ENCODE data around the gene KRTAP10-11.
"Not testable (repeated sequence)": the region's sequence is repeated elsewhere in the genome, so short reads cannot be mapped to it uniquely, and the experiment has no call there.

The KRTAP10-11 gene

GRCh38 chr21:44646366-44647221 is at the start of gene KRTAP10-11:
TSS of gene KRTAP10-11 (plus strand) at chr21:44646414. CDS start at chr21:44646459, 45 bp downstream.
- not testable (repeated sequence) for DNase-seq

GRCh38 chr21:44598061-44598460 is 48.2 kb upstream of the KRTAP10-11 start:
- DNase-seq = no peak

- DNase-seq = no peak
Measured at GRCh38 chr21:44599264-44600029, 46.8 kb upstream of the KRTAP10-11 start.

DNA sequence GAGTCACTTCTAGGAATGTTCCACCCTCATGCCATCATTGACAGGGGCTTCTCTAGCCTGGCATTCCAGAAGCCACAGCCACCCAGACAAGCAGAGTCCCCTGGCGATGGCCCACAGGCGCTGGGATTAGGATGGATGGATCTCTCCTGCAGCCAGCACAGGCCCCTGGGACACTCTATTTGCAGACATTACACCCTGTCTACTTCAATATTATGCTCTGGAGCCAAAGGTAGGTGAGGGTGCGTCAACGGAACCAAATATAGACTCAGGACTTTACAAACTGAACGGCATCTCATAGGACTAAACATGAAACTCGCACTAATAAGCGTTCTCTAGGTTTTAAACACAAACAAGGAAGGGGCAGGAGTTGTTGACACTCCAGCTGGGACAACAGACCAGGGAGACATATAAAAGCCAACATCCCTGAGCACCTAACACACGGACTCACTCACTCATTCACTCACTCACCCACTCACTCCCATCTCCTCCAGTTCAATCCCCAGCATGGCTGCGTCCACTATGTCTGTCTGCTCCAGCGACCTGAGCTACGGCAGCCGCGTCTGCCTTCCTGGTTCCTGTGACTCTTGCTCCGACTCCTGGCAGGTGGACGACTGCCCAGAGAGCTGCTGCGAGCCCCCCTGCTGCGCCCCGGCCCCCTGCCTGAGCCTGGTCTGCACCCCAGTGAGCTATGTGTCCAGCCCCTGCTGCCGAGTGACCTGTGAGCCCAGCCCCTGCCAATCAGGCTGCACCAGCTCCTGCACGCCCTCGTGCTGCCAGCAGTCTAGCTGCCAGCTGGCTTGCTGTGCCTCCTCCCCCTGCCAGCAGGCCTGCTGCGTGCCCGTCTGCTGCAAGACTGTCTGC is 45.9 kb upstream of the KRTAP10-11 start, which contains the start of gene KRTAP10-7:
Gene KRTAP10-7 (plus strand): TSS at position 480 of the 861 bp plus-strand sequence. CDS start 25 bp downstream, at position 505.
- DNase-seq = not testable (repeated sequence)

GRCh38 chr21:44601091-44601490 is 45.1 kb upstream of the KRTAP10-11 start:
- DNase-seq = not testable (repeated sequence)

DNA sequence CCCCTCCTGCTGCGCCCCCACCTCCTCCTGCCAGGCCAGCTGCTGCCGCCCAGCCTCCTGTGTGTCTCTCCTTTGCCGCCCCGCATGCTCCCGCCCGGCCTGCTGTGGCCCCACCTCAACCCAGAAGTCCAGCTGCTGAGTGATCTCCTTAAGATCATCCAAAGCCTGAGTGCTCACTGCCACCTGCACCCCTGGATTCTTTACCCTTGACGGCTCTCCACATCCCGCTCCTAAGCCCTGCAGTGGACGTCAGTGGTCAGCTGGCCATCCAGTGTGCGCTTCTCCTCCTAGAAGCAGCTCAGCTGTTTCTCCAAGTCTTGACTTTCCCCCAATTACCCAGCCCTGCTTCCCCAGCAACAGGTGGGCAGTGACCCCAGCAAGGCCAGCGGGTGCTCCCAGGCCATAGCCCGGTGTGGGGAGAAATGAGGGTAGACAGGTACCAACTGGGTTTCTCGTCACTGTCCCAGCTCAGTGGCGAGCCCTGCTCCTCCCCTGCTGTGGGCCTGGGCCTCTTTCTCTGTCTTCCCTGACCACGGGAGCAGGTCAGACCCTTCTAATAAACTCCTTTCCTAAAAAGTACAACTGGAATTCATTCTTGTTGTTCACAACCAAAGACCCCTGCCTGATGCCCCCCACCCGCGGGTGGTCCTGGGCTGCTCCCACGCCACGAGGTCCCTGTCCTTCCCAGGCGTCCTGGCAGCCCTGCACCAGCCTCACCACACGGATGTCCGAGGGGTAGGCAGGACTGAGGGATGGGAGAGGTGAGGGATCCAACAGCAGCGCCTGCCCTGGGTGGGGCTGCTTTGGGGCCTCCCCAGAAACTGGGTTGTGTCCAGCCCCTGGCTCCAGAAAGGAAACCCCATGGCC is 44.4 kb upstream of the KRTAP10-11 start:
- DNase-seq = no peak

- DNase-seq = no peak
Measured at GRCh38 chr21:44602463-44602850, 43.8 kb upstream of the KRTAP10-11 start.

- no peak for DNase-seq
Measured at GRCh38 chr21:44603109-44603875, 42.9 kb upstream of the KRTAP10-11 start.

- no peak for DNase-seq
Measured at GRCh38 chr21:44603911-44604310, 42.3 kb upstream of the KRTAP10-11 start.

DNA sequence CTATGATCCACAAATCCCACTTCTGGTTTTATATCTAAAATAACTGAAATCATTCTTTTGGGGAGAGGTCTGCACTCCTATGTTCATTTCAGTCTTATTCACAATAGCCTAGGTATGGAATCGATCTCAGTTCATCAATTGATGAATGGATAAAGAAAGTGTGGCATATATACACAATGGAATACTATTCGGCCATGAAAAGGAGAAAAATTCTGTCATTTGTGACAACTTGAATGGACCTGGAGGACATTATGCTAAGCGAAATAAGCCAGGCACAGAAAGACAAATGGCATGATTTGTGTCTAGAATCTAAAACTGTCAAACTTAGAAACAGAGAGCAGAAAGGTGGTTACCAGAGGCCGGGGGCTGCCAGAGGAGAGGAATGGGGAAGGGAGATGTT is 39.7 kb upstream of the KRTAP10-11 start:
- DNase-seq = no peak

DNA sequence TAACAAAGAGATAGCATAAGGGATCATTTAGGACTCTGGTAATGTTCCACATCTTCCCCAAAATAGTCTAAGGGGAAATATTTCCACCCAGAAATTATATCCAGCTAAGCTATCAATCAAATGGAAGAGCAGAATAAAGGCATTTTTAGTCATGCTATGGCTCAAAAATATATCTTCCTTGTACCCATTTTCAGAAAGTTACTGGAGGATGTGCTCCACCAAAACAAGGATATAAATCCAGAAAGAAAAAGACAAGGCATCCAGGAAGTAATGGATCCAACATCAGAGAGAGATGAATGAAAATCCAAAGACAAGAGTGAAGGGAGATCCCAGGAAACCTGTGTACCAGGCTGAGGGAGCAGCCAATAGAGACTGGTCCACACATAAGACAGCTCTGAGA is 37.0 kb upstream of the KRTAP10-11 start:
- DNase-seq = no peak

DNA sequence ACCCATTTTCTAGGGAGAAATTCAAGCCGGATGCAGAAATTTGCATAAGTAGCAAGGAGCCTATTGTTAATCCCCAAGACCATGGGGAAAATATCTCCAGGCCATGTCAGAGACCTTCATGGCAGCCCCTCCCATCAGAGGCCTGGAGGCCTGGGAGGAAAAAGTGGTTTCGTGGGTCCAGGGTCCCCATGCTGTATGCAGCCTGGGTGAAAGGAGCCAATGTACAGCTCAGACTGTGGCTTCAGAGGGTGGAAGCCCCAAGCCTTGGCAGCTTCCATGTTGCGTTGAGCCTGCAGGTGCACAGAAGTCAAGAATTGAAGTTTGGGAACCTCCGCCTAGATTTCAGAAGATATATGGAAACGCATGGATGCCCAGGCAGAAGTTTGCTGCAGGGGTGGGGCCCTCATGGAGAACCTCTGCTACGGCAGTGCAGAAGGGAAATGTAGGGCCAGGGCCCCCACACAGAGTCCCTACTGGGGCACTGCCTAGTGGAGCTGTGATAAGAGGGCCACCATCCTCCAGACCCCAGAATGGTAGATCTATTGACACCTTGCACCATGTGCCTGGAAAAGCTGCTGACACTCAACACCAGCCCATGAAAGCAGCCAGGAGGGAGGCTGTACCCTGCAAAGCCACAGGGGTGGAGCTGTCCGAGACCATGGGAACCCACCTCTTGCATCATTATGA is 35.9 kb upstream of the KRTAP10-11 start:
- not testable (repeated sequence) for DNase-seq

DNA sequence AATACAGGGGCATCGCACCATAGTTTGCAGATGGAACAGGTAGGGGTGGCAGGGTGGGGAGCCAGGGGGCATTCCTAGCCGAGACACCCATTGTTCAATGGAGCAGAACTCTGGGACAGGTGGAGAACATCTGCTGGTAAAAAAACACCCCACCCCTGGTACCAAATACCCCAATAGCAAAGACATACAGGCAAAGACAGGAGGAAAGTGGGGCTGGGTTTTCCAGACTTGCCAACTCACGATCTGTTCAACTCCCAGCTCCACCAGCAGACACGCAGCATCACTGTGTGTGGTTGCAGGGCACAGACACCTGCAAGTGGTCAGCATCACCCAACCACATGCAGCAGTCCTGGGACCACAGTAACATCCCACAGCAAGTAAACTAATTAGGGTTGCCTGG is 34.7 kb upstream of the KRTAP10-11 start:
- no peak for DNase-seq

DNA sequence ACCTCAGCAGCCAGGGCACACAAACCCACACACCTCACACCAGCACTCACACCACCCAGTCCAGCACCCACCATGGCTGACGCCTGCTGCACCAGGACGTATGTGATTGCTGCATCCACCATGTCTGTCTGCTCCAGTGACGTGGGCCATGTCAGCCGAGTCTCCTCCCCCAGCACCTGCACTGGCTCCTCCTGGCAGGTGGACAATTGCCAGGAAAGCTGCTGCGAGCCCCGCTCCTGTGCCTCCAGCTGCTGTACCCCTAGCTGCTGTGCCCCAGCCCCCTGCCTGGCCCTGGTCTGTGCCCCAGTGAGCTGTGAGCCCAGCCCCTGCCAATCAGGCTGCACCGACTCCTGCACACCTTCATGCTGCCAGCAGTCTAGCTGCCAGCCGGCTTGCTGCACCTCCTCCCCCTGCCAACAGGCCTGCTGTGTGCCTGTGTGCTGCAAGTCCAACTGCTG is 34.2 kb upstream of the KRTAP10-11 start, which contains the start of gene KRTAP10-8:
Gene KRTAP10-8 (plus strand): TSS at position 51 of the 458 bp plus-strand sequence. CDS start 22 bp downstream, at position 73.
- no peak for DNase-seq

- no peak for DNase-seq
Measured at GRCh38 chr21:44612669-44613229, 33.5 kb upstream of the KRTAP10-11 start.

- no peak for DNase-seq
Measured at GRCh38 chr21:44613386-44614155, 32.6 kb upstream of the KRTAP10-11 start.

DNA sequence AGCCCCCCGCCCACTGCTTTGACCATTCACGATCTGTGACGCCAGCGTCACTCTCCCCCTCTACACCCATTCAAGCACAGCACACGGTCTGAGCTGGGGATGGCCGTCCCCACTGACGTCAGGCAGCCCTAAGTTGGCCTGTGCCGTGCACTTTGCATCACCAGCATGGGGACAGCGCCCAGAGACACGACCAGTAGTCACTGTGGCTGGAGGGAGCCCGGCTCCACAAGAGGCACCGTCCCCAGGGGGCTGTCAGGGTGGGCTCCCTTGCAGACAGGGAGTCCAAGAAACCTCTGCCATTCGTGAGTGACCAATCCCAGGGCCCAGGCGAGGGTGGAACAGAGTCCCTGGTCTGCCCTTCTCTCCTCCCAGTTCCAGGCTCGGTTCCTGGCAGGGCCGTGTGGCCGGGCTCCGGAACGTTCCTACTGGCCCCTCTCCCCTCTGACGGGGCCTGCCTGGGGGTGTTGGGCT is 32.0 kb upstream of the KRTAP10-11 start:
- no peak for DNase-seq

DNA sequence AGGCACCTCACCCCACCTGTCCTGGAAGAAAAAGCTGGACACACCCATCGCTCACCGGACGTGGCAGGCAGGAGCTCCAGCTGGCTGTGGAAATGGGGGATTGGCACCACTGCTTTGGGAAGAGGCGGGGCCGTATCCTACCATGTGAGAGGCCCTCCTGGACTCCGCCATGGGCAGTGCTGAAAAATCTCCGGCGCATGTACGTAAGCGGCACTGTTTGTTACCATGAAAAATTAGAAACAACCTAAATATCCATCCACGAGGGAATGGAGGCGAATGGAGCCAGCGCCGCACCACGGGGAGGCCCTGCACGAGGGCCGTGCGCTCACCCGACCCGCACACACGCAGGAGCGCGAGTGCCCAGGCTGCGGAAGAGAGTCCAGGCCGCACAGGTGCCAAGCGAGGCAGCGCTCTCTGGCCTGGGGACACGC is 31.2 kb upstream of the KRTAP10-11 start:
- no peak for DNase-seq

DNA sequence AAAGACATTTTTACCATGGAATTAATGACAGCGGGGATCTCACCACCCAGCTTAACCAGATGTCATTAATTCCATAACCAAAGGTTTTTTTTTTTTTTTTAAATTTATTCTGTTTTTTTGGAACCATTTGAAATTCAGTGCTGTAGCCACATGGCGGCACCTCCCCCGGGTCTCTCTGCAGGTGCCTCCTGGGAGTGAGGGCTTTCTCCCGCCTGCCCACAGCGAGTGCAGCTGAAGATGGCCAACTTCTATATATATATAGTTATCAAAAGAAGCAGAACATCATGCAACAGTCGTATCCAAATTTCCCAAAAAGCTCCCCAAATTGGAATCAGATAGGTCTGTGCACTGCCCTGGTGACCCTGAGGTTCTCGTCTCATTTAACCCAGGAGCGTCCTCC is 30.7 kb upstream of the KRTAP10-11 start:
- DNase-seq = no peak
